ENCODE data around the gene SNX27. TPM values are rescaled to one million over a fixed set of nuclear protein-coding genes. Genes with fewer than 3 reads are reported as not detected.

The SNX27 gene
- total and polyA plus RNA-seq, 4 donors: 4.3 to 19.7 (median 10.5) TPM

DNA sequence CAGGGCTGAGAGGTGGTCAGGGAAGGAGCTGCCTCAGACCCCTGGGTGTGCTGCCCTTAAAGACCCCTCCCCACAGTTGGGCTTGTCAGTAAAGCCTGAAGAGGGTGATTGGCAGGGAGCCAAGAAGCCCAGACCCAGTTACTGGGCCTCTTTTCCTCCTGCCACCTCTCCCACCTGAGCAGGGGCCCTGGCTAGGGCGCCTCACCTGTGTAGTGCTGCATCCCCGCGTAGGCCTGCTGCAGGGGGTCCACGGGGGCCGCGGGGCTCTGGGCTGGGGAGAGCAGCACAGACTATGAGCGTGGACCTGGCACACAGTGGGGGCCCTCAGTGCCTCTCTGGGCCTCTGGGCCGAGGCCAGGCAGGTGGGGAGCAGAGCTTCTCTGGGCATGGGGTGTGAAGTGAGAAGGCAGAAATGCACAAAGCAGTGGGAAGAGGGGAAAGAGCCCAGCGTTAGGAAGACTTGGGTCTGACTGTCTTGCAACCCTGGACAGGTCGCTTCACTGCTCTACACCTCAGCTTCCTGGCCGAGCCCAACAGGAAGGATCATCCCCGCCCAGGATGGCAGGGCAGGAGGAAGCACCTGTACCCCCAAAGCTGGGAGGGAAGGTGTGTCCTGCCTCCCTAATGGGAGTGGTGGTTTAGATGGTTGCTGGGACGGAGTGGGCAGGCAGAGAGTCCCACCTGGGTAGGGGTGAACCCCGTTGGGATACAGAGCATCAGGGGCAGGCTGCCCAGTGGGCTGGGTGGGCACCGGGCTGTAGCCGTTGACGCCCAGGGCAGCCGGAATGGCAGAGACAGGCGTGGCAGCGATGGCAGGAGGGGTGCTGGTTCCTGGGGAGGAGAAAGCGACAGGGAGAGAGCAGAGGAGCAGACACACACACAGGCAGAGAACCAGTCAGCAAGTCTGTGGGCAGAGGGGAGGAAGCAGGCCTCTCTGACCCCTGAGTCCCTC lies 94.9 kb downstream of the SNX27 start:
- H3K4me1 ChIP-seq (ENCODE audit: control insufficient read depth in 4 of 4, insufficient read depth in 4 of 4, low read length in 3 of 4): no peaks in the 10 kb centered on the region
- peaks cover 0 to 4% (median 0%) of the 10 kb centered on the region in 4 donors for H3K36me3 ChIP-seq (ENCODE audit: control insufficient read depth in 4 of 4, insufficient read depth in 3 of 4, low read depth in 1 of 4, low read length in 3 of 4)
- TF ChIP-seq HNF4A (conservative IDR thresholded peaks at IDR 0.05) (no peak), NR2F2 (IDR thresholded peaks at IDR 0.05) (no peak), RAD21 (IDR thresholded peaks at IDR 0.05) (no peak), JUND (IDR thresholded peaks at IDR 0.05) (no peak), FOXA2 (IDR thresholded peaks at IDR 0.05) (no peak), YY1 (IDR thresholded peaks at IDR 0.05) (no peak), RXRA (IDR thresholded peaks at IDR 0.05) (no peak), ZBTB33 (IDR thresholded peaks at IDR 0.05) (no peak), EGR1 (IDR thresholded peaks at IDR 0.05; ENCODE audit: low read depth in 2 of 2) (no peak), HNF4G (IDR thresholded peaks at IDR 0.05) (no peak), MAX (IDR thresholded peaks at IDR 0.05) (no peak), SP1 (IDR thresholded peaks at IDR 0.05) (no peak), FOXA1 (IDR thresholded peaks at IDR 0.05) (no peak), TAF1 (conservative IDR thresholded peaks at IDR 0.05) (no peak), GABPA (IDR thresholded peaks at IDR 0.05 in 1 of 2, conservative IDR thresholded peaks at IDR 0.05 in 1 of 2) (no peak)
- TF ChIP-seq, protein P1, sequence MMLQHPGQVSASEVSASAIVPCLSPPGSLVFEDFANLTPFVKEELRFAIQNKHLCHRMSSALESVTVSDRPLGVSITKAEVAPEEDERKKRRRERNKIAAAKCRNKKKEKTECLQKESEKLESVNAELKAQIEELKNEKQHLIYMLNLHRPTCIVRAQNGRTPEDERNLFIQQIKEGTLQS (IDR thresholded peaks at IDR 0.05): no peak
- TF ChIP-seq, protein P2, sequence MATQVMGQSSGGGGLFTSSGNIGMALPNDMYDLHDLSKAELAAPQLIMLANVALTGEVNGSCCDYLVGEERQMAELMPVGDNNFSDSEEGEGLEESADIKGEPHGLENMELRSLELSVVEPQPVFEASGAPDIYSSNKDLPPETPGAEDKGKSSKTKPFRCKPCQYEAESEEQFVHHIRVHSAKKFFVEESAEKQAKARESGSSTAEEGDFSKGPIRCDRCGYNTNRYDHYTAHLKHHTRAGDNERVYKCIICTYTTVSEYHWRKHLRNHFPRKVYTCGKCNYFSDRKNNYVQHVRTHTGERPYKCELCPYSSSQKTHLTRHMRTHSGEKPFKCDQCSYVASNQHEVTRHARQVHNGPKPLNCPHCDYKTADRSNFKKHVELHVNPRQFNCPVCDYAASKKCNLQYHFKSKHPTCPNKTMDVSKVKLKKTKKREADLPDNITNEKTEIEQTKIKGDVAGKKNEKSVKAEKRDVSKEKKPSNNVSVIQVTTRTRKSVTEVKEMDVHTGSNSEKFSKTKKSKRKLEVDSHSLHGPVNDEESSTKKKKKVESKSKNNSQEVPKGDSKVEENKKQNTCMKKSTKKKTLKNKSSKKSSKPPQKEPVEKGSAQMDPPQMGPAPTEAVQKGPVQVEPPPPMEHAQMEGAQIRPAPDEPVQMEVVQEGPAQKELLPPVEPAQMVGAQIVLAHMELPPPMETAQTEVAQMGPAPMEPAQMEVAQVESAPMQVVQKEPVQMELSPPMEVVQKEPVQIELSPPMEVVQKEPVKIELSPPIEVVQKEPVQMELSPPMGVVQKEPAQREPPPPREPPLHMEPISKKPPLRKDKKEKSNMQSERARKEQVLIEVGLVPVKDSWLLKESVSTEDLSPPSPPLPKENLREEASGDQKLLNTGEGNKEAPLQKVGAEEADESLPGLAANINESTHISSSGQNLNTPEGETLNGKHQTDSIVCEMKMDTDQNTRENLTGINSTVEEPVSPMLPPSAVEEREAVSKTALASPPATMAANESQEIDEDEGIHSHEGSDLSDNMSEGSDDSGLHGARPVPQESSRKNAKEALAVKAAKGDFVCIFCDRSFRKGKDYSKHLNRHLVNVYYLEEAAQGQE (IDR thresholded peaks at IDR 0.05): no peak
- TF ChIP-seq, protein P3, sequence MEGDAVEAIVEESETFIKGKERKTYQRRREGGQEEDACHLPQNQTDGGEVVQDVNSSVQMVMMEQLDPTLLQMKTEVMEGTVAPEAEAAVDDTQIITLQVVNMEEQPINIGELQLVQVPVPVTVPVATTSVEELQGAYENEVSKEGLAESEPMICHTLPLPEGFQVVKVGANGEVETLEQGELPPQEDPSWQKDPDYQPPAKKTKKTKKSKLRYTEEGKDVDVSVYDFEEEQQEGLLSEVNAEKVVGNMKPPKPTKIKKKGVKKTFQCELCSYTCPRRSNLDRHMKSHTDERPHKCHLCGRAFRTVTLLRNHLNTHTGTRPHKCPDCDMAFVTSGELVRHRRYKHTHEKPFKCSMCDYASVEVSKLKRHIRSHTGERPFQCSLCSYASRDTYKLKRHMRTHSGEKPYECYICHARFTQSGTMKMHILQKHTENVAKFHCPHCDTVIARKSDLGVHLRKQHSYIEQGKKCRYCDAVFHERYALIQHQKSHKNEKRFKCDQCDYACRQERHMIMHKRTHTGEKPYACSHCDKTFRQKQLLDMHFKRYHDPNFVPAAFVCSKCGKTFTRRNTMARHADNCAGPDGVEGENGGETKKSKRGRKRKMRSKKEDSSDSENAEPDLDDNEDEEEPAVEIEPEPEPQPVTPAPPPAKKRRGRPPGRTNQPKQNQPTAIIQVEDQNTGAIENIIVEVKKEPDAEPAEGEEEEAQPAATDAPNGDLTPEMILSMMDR (IDR thresholded peaks at IDR 0.05; ENCODE audit: low read depth, low read length, missing input control): no peak
- WGBS: 85% methylated on average over 21 of the region's 21 CpGs
- no peak for DNase-seq (ENCODE audit: low spot score)
- no peak overlapping the region for H3K27ac ChIP-seq (ENCODE audit: low read depth in 1 of 2, low read length in 2 of 2)
- no peak overlapping the region for H3K4me3 ChIP-seq (ENCODE audit: low read depth in 1 of 3, low read length in 3 of 3)
- H3K9ac ChIP-seq (ENCODE audit: low read depth in 1 of 2, low read length in 2 of 2): no peak overlapping the region
- no peaks in the 10 kb centered on the region for H3K27me3 ChIP-seq (ENCODE audit: control insufficient read depth in 4 of 4, insufficient read depth in 4 of 4, low read length in 3 of 4)
- H3K9me3 ChIP-seq (ENCODE audit: control insufficient read depth in 4 of 4, low read length in 3 of 4): no peaks in the 10 kb centered on the region
